GM12878 (cell line): Measurements from ENCODE around the gene GABRB3. TPM values are rescaled to one million over a fixed set of nuclear protein-coding genes. Genes with fewer than 3 reads are reported as not detected.

ENCODE experiments used
- ATAC-seq: fragments of 200-7000 bp; cut with Tn5 transposase; 3 replicates; pipeline ENCODE4 v1.9.1; 2020; ENCODE audit warnings: mild to moderate bottlenecking, moderate library complexity
- BruUV-seq: library from RNA; stranded (reverse); fragments of 400-500 nt; replicated peaks from 2 replicates; lab custom pipeline; 2021; lab: Mats Ljungman, UMichigan
- CTCF ChIA-PET: fragments of 300-600 bp; sonication (Branson Sonifier 250); formaldehyde crosslinking; extraction: SDS; loops from one replicate; lab custom pipeline; 2021; ENCODE audit warnings: inconsistent platforms; lab: Yijun Ruan, JAX
- POLR2A ChIA-PET: fragments of 350-600 bp; formaldehyde crosslinking; extraction: SDS; loops from one replicate; lab custom pipeline; 2021; ENCODE audit warnings: inconsistent platforms; lab: Charles Lee
- RAD21 ChIA-PET: fragments of 300-600 bp; sonication (Branson Sonifier 250); formaldehyde crosslinking; loops from one replicate; lab custom pipeline; 2023; ENCODE audit warnings: antibody characterized with exemption; ENCODE audit not compliant: unreplicated experiment; lab: Charles Lee
- SMC1A ChIA-PET: fragments of 300-600 bp; sonication (Branson Sonifier 250); formaldehyde crosslinking; loops from one replicate; lab custom pipeline; 2023; ENCODE audit not compliant: unreplicated experiment, uncharacterized antibody; lab: Charles Lee
- DNase-seq: peaks from one replicate; pipeline ENCODE4 v3.0.0-alpha.2; 2011; ENCODE audit warnings: low read depth, low spot score
- FAIRE-seq: peaks from 3 replicates; lab custom pipeline; 2011; peaks lifted over from hg19 to GRCh38; lab: Jason Lieb, UNC
- H2AFZ ChIP-seq: 2 replicates; pipeline ENCODE4 v1.6.0; 2011; ENCODE audit warnings: low read depth, low read length, control low read depth; ENCODE audit not compliant: control insufficient read depth
- H3K27ac ChIP-seq: 2 replicates; pipeline ENCODE4 v1.5.1; 2011; ENCODE audit warnings: control low read depth; ENCODE audit not compliant: control insufficient read depth, insufficient read depth
- H3K27me3 ChIP-seq, 2 experiments: replicated peaks in 1 of 2; 2 replicates each; pipeline versions ENCODE4 v1.6.0 to v1.6.1; 2011; ENCODE audit warnings: low read length in 1 of 2; ENCODE audit not compliant: control insufficient read depth in 2 of 2, insufficient read depth in 2 of 2
- H3K36me3 ChIP-seq, 2 experiments: 2 replicates each; pipeline ENCODE4 v1.5.1; 2011; ENCODE audit warnings: low read length in 1 of 2; ENCODE audit not compliant: control insufficient read depth in 2 of 2, insufficient read depth in 2 of 2
- H3K4me1 ChIP-seq: 2 replicates; pipeline ENCODE4 v1.6.1; 2011; ENCODE audit warnings: mild to moderate bottlenecking, low read length, moderate library complexity, mixed read lengths; ENCODE audit not compliant: control insufficient read depth, insufficient read depth
- H3K4me2 ChIP-seq: 2 replicates; pipeline ENCODE4 v1.6.0; 2011; ENCODE audit warnings: control low read depth; ENCODE audit not compliant: control insufficient read depth, insufficient read depth
- H3K4me3 ChIP-seq: fragments of 200-600 bp; sonication (generic); 2 replicates; pipeline ENCODE4 v1.5.1; 2016
- H3K79me2 ChIP-seq: 2 replicates; pipeline ENCODE4 v1.6.0; 2011; ENCODE audit warnings: low read length; ENCODE audit not compliant: control insufficient read depth, insufficient read depth
- H3K9ac ChIP-seq: 2 replicates; pipeline ENCODE4 v1.8.0; 2011; ENCODE audit warnings: low read length, control low read depth, mixed read lengths; ENCODE audit not compliant: control insufficient read depth, insufficient read depth
- H3K9me3 ChIP-seq: replicated peaks from 3 replicates; pipeline ENCODE4 v1.5.1; 2011; ENCODE audit warnings: mild to moderate bottlenecking, low read length; ENCODE audit not compliant: control insufficient read depth, insufficient read depth
- H4K20me1 ChIP-seq: 2 replicates; pipeline ENCODE4 v1.6.0; 2011; ENCODE audit not compliant: control insufficient read depth, insufficient read depth
- ETV6 ChIP-seq, 2 experiments: fragments of 450-650 bp in 1 of 2; IDR thresholded peaks in 1 of 2; conservative IDR thresholded peaks in 1 of 2; 2 replicates each; pipeline ENCODE4 v1.6.1; 2014; ENCODE audit warnings: antibody characterized with exemption in 1 of 2, borderline replicate concordance in 1 of 2, low read depth in 1 of 2, mild to moderate bottlenecking in 1 of 2, moderate library complexity in 1 of 2
- SMC3 ChIP-seq: IDR thresholded peaks from 2 replicates; pipeline ENCODE4 v1.6.1; 2011; ENCODE audit warnings: low read length, improper control_type of control experiment, borderline replicate concordance
- SPI1 ChIP-seq: IDR thresholded peaks from 2 replicates; pipeline ENCODE4 v1.6.1; 2011; ENCODE audit warnings: low read depth, mild to moderate bottlenecking, low read length, moderate library complexity, borderline replicate concordance; ENCODE audit not compliant: insufficient read depth
- YBX1 ChIP-seq: fragments of 450-650 bp; IDR thresholded peaks from 2 replicates; pipeline ENCODE4 v1.6.1; 2016; ENCODE audit warnings: antibody characterized with exemption
- ZNF384 ChIP-seq: IDR thresholded peaks from 2 replicates; pipeline ENCODE4 v1.6.1; 2012; ENCODE audit warnings: low read depth, mild to moderate bottlenecking, low read length, improper control_type of control experiment, borderline replicate concordance
- WGBS: methylation state at CpG from one replicate; pipeline ENCODE4 v1.1.6; 2016; ENCODE audit warnings: low lambda C conversion rate; ENCODE audit not compliant: insufficient replicate concordance, insufficient coverage; ENCODE audit errors: missing lambda C conversion rate; 5-methylcytosine and 5-hydroxymethylcytosine counted together
- in situ Hi-C: fragments of 300-500 bp; cut with MboI; formaldehyde crosslinking; loops from 9 replicates; pipeline ENCODE4 v1.14.3; 2018; ENCODE audit warnings: mixed read lengths
- intact Hi-C: fragments of 100-400 bp; cut with micrococcal nuclease; formaldehyde crosslinking; loops from one replicate; pipeline ENCODE4 v1.14.2; 2022; ENCODE audit not compliant: unreplicated experiment
- polyA plus RNA-seq, 11 experiments: library from polyadenylated mRNA; depleted of rRNA in 4 of 11; unstranded in 6 of 11; stranded (reverse) in 5 of 11; fragments of >200 nt; fragmentation: Nextera tagmentation in 4 of 11; fragmentation: Illumina TruSeq in 1 of 11; extraction: Ambion mirVana in 4 of 11; extraction: Trizol in 1 of 11; gene quantifications; 1 replicate in 1 of 11; 2 replicates in 10 of 11; pipeline versions ENCODE4 v1.2.1 to v1.2.3, GENCODE V29; 2011 to 2016; ENCODE audit warnings: inconsistent platforms in 2 of 11, missing spikeins in 2 of 11, low read depth in 1 of 11
- total RNA-seq, 4 experiments: library from RNA; depleted of rRNA in 3 of 4; stranded (reverse); fragments of >200 nt in 3 of 4; fragmentation: Illumina TruSeq in 1 of 4; extraction: Trizol in 1 of 4; gene quantifications; 2 replicates each; pipeline versions ENCODE4 v1.2.1 to v1.2.3, GENCODE V29; 2013 to 2021

Gene GABRB3
- total and polyA plus RNA-seq, 10 of the 15 experiments (the other 5 are each of a cell fraction or from before 2014, with no cell fraction given) = 0.05 to 0.08 (median 0.05) TPM; not detected in 7

GRCh38 chr15:26615188-26615926, 157.5 kb downstream of the GABRB3 start:
- Histone ChIP-seq H3K27me3 (no peaks in the 10 kb centered on the region), H3K9ac (no peak overlapping the region), H3K4me2 (no peak overlapping the region), H3K4me3 (no peak overlapping the region), H3K9me3 (no peaks in the 10 kb centered on the region), H3K4me1 (no peaks in the 10 kb centered on the region), H4K20me1 (no peaks in the 10 kb centered on the region), H2AFZ (no peak overlapping the region), H3K79me2 (no peaks in the 10 kb centered on the region), H3K27ac (no peak overlapping the region), H3K36me3 (no peaks in the 10 kb centered on the region)
- POLR2A ChIA-PET = no interaction called here
- no peak for FAIRE-seq
- TF ChIP-seq SMC3 (no peak), YBX1 (no peak), ETV6 (conservative IDR thresholded peaks at IDR 0.05 in 1 of 2, IDR thresholded peaks at IDR 0.05 in 1 of 2; ENCODE audit: borderline replicate concordance in 1 of 2, low read depth in 1 of 2) (no peak)
- CTCF ChIA-PET = no interaction called here
- ATAC-seq = no peak
- no TSS peak for BruUV-seq
- intact Hi-C loops (no loop called here), in situ Hi-C loops (no loop called here)
- no peak for DNase-seq
- WGBS = 48% methylated on average over 7 of the region's 7 CpGs
- RAD21 ChIA-PET = no interaction called here
- SMC1A ChIA-PET = no interaction called here

- H3K4me2 ChIP-seq = no peak overlapping the region
- ChIA-PET POLR2A (no interaction called here), RAD21 (no interaction called here), CTCF (no interaction called here), SMC1A (no interaction called here)
- no peaks in the 10 kb centered on the region for H4K20me1 ChIP-seq
- BruUV-seq = no TSS peak
- no peaks in the 10 kb centered on the region for H3K79me2 ChIP-seq
- no peak overlapping the region for H3K4me3 ChIP-seq
- no peak overlapping the region for H3K27ac ChIP-seq
- in situ Hi-C loops (no loop called here), intact Hi-C loops (no loop called here)
- H2AFZ ChIP-seq = no peak overlapping the region
- H3K9me3 ChIP-seq = no peaks in the 10 kb centered on the region
- H3K9ac ChIP-seq = no peak overlapping the region
- ATAC-seq = no peak
- whole genome bisulfite sequencing = 1% methylated on average over 3 of the region's 3 CpGs
- no peak for TF ChIP-seq ZNF384
- no peak for TF ChIP-seq SPI1
- H3K27me3 ChIP-seq = no peaks in the 10 kb centered on the region
- H3K36me3 ChIP-seq = no peaks in the 10 kb centered on the region
- H3K4me1 ChIP-seq = no peaks in the 10 kb centered on the region
- no peak for FAIRE-seq
- no peak for DNase-seq
These were observed 158.1 kb downstream of the GABRB3 start for GRCh38 chr15:26614734-26615133.
